Activated naive CD8-positive, alpha-beta T cell treated with anti-CD3 and anti-CD28 coated beads for 36 hours (primary cell): ENCODE measurements around the gene FGFR1OP2. TPM values are rescaled to one million over a fixed set of nuclear protein-coding genes. Genes with fewer than 3 reads are reported as not detected.

Experiments
- total RNA-seq, 2 experiments: library from RNA; stranded (reverse); gene quantifications; one replicate each; pipeline ENCODE4 v1.2.3, GENCODE V29; 2021

The FGFR1OP2 gene
- total RNA-seq, 2 experiments from 2014 or later = 49.8 to 53.5 TPM

Other genes starting within 250 kb of the FGFR1OP2 start
- gene ITPR2, start 105.3 kb upstream of the FGFR1OP2 start, total RNA-seq = 10 to 100 TPM; 27.3 TPM
- 10 to 100 TPM; 82.7 to 86.9 TPM for gene INTS13, start 489 bp upstream of the FGFR1OP2 start, total RNA-seq
- 10 to 100 TPM; 32.4 to 33.6 TPM for gene TM7SF3, start 75.9 kb downstream of the FGFR1OP2 start, total RNA-seq
- gene MED21, start 84.1 kb downstream of the FGFR1OP2 start, total RNA-seq = 10 to 100 TPM; 27.8 to 29.3 TPM
- gene C12orf71, start 144.1 kb downstream of the FGFR1OP2 start, total RNA-seq = not detected